Activated T-helper 2 cell treated with anti-CD3 and anti-CD28 coated beads, Interferon-gamma antibody, Interleukin-2, Interleukin-4, amounts not matched to agents 10 μg/mL and 5 μg/mL and 100 μg/mL, durations not matched to agents 14 hours and 24 hours and 36 hours (primary cell): ENCODE measurements around the gene TCP11. TPM values are rescaled to one million over a fixed set of nuclear protein-coding genes. Genes with fewer than 3 reads are reported as not detected.

ENCODE experiments used
- total RNA-seq: library from RNA; stranded (reverse); gene quantifications from 2 replicates; pipeline ENCODE4 v1.2.3, GENCODE V29; 2022

Gene TCP11
- total RNA-seq, 1 donor from 2014 or later = not detected

Other genes with a start within 250 kb of the TCP11 start
- gene SCUBE3, start 72.6 kb upstream of the TCP11 start, total RNA-seq = not detected in 2 replicates
- 37.5 and 39.8 TPM in 2 replicates for gene ZNF76, start 118.4 kb upstream of the TCP11 start, total RNA-seq
- 120 and 121 TPM in 2 replicates for gene DEF6, start 156.5 kb upstream of the TCP11 start, total RNA-seq
- gene PPARD, start 201.2 kb upstream of the TCP11 start, total RNA-seq = 27.1 and 29.1 TPM in 2 replicates